ENCODE results near the gene HOXC9. TPM values are rescaled to one million over a fixed set of nuclear protein-coding genes. Genes with fewer than 3 reads are reported as not detected.
A peak's percentile ranks its signal among the peaks of the same experiment; 100 is the strongest.

HOXC9 gene
- total RNA-seq, 2 donors from 2014 or later, result not detected

DNA sequence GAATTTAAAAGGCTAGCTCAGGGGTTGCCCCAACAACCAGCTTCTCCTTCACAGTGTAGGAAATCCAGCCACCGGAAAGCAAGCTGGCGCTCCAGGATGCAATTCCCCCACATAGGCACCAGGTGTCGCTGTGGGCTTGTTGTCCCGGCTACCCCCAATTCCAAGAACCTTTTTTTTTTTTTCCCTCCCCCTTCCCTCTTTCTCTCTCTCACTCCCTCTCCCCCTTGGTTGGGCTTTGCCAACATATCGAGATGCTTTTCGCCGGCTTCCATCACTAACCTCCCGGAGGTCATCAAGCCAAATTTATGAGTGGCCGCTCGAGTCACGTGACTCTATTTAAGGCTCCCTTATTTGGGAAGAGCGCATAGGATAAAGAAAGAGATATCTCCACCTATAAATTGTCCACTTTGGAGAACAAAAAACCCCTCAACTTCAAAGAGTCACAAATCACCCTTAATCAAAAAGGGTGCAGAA lies 32.7 kb downstream of the HOXC9 start, which contains the start of gene HOXC5:
HOXC5 (plus strand) TSS at position 424 of the 474 bp plus-strand sequence. CDS start 73 bp downstream, outside the sequence.
- no peak for ATAC-seq (replicated peaks)
- Mint-ChIP-seq H3K4me1 (no peaks in the 10 kb centered on the region), H3K9me3 (no peaks in the 10 kb centered on the region), H3K27me3 (peaks cover 57% of the 10 kb centered on the region), H3K27ac (no peak within 1 kb of the TSS), H3K36me3 (ENCODE audit: low read depth) (peaks cover 17% of the 10 kb centered on the region), H3K4me3 (peak within 1 kb of the TSS; percentile 21)

DNA sequence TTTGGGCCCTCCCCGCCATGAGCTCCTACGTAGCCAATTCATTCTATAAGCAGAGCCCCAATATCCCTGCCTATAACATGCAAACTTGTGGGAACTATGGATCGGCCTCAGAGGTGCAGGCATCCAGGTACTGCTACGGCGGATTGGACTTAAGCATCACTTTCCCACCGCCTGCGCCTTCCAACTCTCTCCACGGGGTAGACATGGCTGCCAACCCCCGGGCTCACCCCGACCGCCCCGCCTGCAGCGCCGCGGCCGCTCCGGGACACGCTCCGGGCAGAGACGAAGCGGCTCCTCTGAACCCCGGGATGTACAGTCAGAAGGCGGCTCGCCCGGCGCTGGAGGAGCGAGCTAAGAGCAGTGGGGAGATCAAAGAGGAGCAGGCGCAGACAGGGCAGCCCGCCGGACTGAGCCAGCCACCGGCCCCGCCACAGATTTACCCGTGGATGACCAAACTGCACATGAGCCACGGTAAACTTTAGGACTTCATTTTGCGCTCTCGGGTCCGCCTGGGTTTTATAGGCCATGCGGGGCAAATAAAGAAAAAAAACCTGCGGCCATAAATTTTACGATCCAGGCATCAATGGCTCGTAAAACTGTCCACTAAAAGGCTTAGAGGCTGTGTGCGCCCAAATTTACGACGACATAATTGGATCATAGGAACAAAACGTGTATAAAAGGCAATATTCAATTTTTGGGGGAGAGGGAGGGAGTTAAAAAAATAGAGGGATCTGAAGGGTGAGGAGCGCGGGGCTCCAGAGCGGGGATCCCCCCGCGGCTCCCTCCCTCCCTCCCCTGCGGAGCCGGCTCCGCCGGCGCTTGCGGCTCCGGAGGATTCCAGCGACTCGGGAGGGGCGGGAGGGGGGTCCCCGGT lies 33.4 kb downstream of the HOXC9 start:
- H3K36me3 Mint-ChIP-seq (ENCODE audit: low read depth), result peaks cover 17% of the 10 kb centered on the region
- H3K4me3 Mint-ChIP-seq, result peak overlapping the region; percentile 21
- no peak overlapping the region for H3K27ac Mint-ChIP-seq
- no peaks in the 10 kb centered on the region for H3K4me1 Mint-ChIP-seq
- ATAC-seq (replicated peaks), result no peak
- H3K27me3 Mint-ChIP-seq, result peaks cover 59% of the 10 kb centered on the region
- no peaks in the 10 kb centered on the region for H3K9me3 Mint-ChIP-seq

DNA sequence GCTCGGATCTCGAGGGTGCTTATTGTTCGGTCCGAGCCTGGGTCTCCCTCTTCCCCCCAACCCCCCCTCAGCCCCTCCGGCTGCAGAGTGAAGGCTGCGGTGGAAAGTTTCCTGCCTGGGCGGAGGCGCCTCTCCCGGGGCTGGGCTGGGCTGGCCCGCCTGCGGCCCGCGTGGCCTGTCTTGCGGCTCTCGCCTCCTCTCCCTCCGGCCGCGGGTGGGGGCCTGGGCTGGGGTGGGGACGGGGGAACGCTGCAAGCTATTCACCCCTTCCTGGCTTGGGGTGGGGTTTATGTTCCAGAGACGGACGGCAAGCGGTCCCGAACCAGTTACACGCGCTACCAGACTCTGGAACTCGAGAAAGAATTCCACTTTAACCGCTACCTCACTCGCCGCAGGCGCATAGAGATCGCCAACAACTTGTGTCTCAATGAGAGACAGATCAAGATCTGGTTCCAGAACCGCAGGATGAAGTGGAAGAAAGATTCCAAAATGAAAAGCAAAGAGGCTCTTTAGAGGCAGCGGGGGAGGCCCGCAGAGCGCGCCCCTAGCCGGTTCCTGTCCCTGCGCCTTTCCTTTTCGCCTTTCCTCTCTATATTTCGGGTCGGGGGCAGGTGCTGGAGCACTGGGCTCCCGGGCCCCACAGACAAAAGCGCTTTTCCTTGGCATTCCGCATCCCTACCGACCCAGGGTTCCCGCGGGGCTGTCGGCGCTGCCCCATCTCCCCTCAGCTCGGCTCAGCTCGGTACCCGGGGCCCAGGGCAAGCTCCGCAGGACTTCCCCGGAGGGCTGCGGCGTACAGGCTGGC lies 34.2 kb downstream of the HOXC9 start:
- no peak for ATAC-seq (replicated peaks)
- Mint-ChIP-seq H3K9me3 (no peaks in the 10 kb centered on the region), H3K4me1 (no peaks in the 10 kb centered on the region), H3K4me3 (no peak overlapping the region), H3K27ac (no peak overlapping the region), H3K36me3 (ENCODE audit: low read depth) (peaks cover 17% of the 10 kb centered on the region), H3K27me3 (peaks cover 63% of the 10 kb centered on the region)

DNA sequence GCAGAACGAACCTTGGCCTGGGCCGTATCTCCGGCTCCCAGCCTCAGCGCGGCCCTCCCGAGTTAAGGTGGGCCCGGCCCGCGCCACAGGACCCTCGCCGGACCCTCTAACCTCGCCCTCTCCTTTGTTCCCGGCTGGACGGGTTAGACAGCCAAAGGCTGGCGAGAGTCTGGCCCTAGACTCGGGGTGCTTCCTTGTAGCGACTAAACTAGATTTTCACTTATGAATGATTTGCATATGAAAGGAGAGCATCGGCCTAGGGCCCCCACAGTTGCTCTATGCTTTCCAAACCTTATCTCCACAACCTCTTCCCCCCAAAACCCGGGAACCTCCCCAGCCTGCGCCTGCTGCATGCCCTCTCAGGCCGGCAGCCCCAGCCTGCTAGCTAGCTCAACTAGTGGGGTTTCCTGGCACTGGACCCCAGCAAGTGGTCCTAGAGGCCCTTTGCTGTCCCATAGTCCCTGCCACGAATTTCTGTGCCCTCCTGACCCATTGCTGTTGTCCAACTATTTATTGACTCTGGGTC lies 34.9 kb downstream of the HOXC9 start:
- peaks cover 69% of the 10 kb centered on the region for H3K27me3 Mint-ChIP-seq
- no peak overlapping the region for H3K4me3 Mint-ChIP-seq
- H3K4me1 Mint-ChIP-seq, result no peaks in the 10 kb centered on the region
- H3K36me3 Mint-ChIP-seq (ENCODE audit: low read depth), result peaks cover 17% of the 10 kb centered on the region
- ATAC-seq (replicated peaks), result no peak
- H3K27ac Mint-ChIP-seq, result no peak overlapping the region
- H3K9me3 Mint-ChIP-seq, result no peaks in the 10 kb centered on the region

DNA sequence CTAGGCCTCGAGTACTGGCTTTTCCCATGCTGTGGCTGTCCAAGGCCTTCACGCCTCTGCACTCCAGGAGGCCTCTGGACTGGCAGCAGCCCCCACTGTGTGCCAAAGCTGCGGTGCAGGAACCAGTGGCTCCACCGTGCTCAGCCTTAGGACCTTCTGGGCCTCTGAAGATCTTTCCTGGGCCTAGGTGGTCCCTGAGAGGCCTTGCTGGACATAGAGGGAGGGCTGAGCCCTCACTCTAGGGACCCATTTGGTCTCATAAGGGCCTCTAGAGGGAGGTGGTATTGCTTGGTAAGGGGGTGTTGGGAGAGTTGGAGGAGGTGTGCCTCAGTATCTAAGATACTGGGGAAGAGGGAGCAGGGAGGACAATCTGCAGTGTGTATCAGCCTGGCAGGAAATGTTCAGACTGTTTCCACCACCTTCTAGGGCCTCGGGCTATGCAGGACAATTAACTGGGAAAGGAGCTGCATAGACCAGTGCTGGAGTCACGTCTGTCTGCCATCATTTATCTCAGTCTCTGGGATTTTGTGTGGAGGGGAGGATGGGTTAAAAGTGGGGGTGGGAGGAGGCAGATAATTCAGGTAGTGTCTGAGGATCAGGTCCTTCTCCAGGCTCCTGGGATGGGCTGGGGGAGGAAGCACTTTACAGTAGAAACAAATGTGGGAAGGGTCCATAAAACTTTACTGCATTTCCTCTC lies 35.8 kb downstream of the HOXC9 start:
- Mint-ChIP-seq H3K9me3 (no peaks in the 10 kb centered on the region), H3K36me3 (ENCODE audit: low read depth) (peaks cover 17% of the 10 kb centered on the region), H3K27me3 (peaks cover 69% of the 10 kb centered on the region), H3K27ac (no peak overlapping the region), H3K4me3 (no peak overlapping the region), H3K4me1 (no peaks in the 10 kb centered on the region)
- ATAC-seq (replicated peaks), result no peak

DNA sequence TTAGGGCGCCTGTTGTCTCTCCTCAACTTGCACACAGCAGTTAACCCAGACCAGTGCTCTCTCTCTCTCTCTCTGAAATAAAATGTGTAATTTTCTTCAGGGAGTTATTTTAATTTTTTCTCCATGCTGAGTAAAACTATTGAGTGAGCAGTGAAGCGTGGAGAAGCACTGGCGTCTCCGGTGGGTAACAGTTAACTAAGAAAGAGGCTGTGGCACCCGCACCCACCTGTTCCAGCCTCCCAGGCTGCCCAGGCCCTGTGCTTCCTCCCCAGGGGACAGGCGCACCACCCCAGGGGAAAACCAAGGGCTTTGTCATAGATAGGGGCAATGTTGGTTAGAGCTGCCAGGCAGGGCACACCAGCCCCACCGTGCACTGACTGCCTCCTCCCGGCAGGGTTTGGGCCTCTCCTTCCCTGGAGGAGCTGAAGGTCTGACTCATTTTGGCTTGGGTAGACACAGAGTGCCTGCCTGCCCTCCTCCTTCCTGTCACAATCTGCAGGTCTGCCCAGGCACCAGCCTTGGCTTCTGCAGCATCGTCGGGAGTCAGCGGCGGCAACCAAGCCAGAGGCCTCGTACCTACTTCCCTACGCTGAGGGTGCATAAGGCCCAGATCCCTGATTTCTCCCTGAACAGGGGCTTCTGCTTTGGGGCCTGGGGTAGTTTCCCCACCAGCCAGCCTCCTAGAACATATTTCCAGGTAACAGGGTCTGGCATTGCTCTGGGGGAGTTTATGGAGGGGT lies 36.8 kb downstream of the HOXC9 start:
- Mint-ChIP-seq H3K4me1 (no peaks in the 10 kb centered on the region), H3K36me3 (ENCODE audit: low read depth) (peaks cover 17% of the 10 kb centered on the region), H3K4me3 (no peak overlapping the region), H3K9me3 (no peaks in the 10 kb centered on the region), H3K27me3 (peaks cover 69% of the 10 kb centered on the region), H3K27ac (no peak overlapping the region)
- ATAC-seq (replicated peaks), result no peak

DNA sequence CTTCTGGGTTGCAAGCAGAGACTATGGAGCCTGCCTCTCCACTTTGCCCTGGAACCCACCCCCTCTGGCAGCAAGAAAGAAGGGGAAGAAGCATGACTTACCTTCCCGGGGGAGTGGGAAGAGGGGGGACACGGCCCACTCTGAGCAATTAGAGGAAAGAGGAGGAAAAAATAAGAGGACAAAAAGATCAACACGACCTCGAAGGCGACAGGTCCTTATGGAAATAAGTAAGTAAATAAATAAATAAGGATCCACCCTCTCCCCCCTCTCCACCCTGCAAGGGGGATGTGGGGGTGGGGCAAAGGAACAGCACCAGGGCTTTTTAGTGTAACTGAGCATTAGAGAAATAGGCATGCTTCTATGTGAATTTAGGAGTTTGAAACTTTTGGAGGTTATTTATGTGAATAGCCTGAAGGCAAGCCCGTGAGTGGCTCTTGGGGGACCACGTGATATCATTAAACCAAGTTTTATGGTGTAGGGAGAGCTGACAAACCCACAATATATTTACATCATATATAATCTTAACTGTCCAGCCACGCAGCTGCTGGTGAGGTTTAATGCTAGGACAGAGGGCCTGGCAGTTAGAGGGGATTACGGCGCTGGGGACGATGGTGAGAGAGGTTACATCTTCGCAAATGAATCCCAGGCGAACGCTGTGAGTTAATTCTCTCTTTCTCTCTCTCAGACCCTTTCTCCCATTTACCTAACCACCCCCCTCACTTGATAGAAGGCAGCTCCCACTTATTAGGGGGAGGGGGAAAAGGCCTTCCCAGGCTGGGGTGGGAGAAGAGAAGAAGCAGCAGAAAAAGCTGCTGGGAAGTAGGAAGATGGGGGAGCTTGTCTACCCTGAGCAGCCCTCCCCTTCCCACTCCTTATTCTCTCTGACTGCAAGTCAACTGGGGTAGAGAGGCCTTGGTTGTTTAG lies 37.7 kb downstream of the HOXC9 start:
- Mint-ChIP-seq H3K9me3 (no peaks in the 10 kb centered on the region), H3K36me3 (ENCODE audit: low read depth) (peaks cover 9% of the 10 kb centered on the region), H3K4me3 (no peak overlapping the region), H3K27ac (no peak overlapping the region), H3K4me1 (no peaks in the 10 kb centered on the region), H3K27me3 (peaks cover 67% of the 10 kb centered on the region)
- ATAC-seq (replicated peaks), result no peak

DNA sequence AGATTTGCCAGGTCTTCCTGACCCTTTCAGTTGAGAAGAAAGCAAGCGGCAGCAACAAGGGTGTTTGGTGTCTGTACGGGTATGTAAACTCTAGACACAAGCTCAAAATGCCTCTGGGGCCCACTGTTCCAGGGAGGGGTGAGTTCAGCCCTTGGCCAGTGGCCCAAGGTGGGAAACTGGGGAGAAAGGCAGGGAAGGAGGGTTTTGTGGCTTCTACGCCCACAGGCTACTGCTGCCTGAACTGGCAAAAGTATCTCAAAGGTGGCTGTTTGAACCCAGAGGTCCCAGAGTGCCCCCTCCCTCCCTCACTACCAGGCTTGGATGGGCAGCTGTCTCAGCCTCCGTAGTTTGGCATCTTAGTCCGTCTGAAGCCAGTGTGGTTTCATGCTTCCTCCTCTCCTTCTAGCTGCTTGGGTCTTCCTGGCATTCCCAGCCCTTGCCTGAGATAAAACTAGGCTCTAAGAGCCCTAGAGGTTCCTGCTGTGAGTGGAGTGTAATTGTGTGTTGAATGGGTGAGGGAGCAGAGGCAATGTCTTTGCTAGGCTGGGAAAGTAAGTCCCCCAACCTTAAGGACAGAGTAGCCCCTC lies 38.4 kb downstream of the HOXC9 start:
- no peaks in the 10 kb centered on the region for H3K9me3 Mint-ChIP-seq
- no peaks in the 10 kb centered on the region for H3K4me1 Mint-ChIP-seq
- ATAC-seq (replicated peaks), result no peak
- H3K4me3 Mint-ChIP-seq, result no peak overlapping the region
- H3K36me3 Mint-ChIP-seq (ENCODE audit: low read depth), result peaks cover 6% of the 10 kb centered on the region
- H3K27me3 Mint-ChIP-seq, result peaks cover 69% of the 10 kb centered on the region
- no peak overlapping the region for H3K27ac Mint-ChIP-seq

DNA sequence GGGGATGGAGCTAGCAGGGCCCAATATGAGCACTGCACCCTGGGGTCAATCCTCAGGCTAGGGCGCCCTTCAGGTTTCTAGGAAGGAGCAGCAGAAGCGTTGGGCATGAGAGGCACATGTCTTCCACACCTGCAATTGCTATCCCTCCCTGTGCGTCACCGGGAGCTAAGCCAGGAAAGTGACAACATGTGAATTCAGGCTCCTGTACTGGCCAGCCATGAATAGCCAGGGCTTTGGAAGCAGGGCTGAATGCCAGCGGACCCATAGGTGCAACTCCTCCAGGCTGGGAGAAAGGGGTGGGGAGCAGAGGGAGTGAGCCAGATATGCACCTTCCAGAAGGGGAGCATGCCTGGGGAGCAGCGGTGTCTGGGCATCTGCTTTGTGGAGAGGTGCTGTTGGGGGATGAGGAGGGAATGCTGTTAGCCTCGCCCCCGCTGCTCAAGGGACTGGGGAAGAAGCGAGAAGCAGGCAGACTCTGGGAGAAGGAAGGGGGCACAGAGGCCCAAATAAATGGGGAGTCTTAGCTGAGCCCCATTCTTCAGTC lies 39.0 kb downstream of the HOXC9 start:
- no peak for ATAC-seq (replicated peaks)
- H3K27me3 Mint-ChIP-seq, result peaks cover 71% of the 10 kb centered on the region

DNA sequence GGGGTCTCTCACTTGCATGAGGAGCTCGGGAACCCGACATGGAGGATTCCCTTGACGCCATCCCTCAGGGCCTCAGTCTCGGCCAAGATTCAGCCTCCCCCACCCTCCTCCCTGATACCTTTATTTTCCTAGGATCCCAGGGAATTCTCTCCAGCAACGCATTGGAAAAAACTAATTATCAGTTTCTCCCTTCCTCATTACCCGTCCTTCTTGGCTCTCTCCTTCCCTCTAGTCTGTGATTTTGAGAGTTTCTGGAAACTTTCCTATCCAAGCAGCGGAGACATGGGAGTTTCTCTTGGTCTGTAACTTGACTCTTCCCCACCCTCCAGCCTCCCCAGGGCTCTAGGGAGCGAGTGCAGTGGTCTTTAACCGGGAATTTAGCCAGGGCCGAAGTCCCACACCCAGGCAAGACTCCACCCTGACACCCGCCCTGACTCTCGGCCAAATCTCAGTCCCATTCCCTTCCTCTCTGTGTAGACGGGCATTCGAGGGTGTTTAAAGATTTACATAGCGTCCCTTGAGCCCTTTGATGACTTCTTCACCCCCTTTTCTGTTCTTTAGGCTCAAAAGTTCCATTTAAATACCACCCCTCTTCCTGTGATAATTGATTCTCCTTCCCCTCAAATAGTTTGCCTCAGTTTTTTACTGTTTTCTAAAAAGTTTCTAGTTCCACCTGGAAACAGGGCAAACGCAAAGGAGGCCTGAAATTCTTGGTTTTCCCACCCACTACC lies 39.6 kb downstream of the HOXC9 start:
- Mint-ChIP-seq H3K4me3 (no peak overlapping the region), H3K27ac (no peak overlapping the region), H3K9me3 (no peaks in the 10 kb centered on the region), H3K27me3 (peaks cover 76% of the 10 kb centered on the region), H3K36me3 (ENCODE audit: low read depth) (peaks cover 6% of the 10 kb centered on the region), H3K4me1 (no peaks in the 10 kb centered on the region)
- no peak for ATAC-seq (replicated peaks)

More for the DNA sequence above, 39.0 kb downstream of the HOXC9 start:
- Mint-ChIP-seq H3K9me3 (no peaks in the 10 kb centered on the region), H3K4me1 (no peaks in the 10 kb centered on the region), H3K36me3 (ENCODE audit: low read depth) (peaks cover 6% of the 10 kb centered on the region), H3K27ac (no peak overlapping the region), H3K4me3 (no peak overlapping the region)

DNA sequence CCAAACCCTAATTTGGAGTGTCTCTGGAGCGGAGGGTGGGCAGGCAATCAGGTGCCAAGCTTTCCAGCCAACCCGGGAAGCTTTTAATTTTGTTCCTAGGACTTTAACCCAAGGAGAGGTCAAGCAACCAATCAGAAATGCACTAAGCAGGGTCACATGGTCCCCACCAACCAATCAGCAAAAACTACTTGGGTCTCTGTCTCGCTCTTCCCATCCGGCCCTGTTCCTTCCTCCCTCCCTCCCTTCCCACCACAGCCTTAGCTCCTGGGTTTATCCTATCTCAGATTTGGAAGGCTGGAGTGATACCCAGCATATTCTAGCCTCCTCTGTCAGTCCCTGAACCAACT lies 40.2 kb downstream of the HOXC9 start:
- Mint-ChIP-seq H3K36me3 (ENCODE audit: low read depth) (peaks cover 1% of the 10 kb centered on the region), H3K4me3 (no peak overlapping the region), H3K27me3 (peaks cover 78% of the 10 kb centered on the region), H3K27ac (no peak overlapping the region), H3K9me3 (no peaks in the 10 kb centered on the region), H3K4me1 (no peaks in the 10 kb centered on the region)
- no peak for ATAC-seq (replicated peaks)

DNA sequence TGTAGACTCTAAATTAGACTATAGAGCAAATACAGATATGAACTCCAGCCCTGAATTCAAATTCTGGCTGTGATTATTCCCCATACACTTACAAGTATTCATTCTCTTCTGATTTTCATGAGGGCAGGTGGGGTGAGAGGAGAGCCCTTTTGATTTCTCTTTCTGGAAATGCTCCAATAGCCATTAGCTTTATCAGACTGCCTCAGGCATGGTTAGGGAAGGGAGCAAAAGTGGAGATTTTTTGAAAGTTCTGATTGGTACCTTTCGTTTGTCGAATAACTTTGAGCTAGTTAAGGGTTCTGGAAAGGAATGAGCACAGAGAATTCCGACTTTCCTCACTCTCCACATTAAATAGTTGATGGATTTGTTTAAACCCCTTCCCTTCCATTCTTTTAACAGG lies 40.7 kb downstream of the HOXC9 start:
- H3K9me3 Mint-ChIP-seq, result no peaks in the 10 kb centered on the region

More for the DNA sequence above, 40.7 kb downstream of the HOXC9 start:
- ATAC-seq (replicated peaks), result no peak
- Mint-ChIP-seq H3K4me3 (no peak overlapping the region), H3K27ac (no peak overlapping the region), H3K36me3 (ENCODE audit: low read depth) (no peaks in the 10 kb centered on the region), H3K4me1 (no peaks in the 10 kb centered on the region), H3K27me3 (peaks cover 78% of the 10 kb centered on the region)

Measured in activated T-helper 17 cell treated with anti-CD3 and anti-CD28 coated beads, Interleukin-2, amount 50 U/mL, for 72 hours (primary cell).